Neutrophil (primary cell): ENCODE data around the gene CCDC170.
A peak's percentile ranks its signal among the peaks of the same experiment; 100 is the strongest.
"Not testable (repeated sequence)": the region's sequence is repeated elsewhere in the genome, so short reads cannot be mapped to it uniquely, and the experiment has no call there.

Experiments used
- H3K27ac ChIP-seq: fragments of 200-600 bp; sonication (generic); 2 replicates; pipeline ENCODE4 v1.5.1; 2016; ENCODE audit warnings: mild to moderate bottlenecking, moderate library complexity
- H3K27me3 ChIP-seq: fragments of 200-600 bp; sonication (generic); 2 replicates; pipeline ENCODE4 v1.6.0; 2016; ENCODE audit warnings: mild to moderate bottlenecking
- H3K36me3 ChIP-seq: fragments of 200-600 bp; sonication (generic); 2 replicates; pipeline ENCODE4 v1.5.1; 2017
- H3K4me1 ChIP-seq, 2 experiments: fragments of 200-600 bp in 1 of 2; sonication (generic) in 1 of 2; 1 replicate in 1 of 2; 2 replicates in 1 of 2; pipeline versions ENCODE4 v1.5.1 to v1.6.1; 2013 to 2016; ENCODE audit warnings: low read depth in 1 of 2, low read length in 1 of 2, mild to moderate bottlenecking in 1 of 2, moderate library complexity in 1 of 2; ENCODE audit not compliant: control insufficient read depth in 1 of 2, insufficient read depth in 1 of 2
- H3K4me3 ChIP-seq, 2 experiments: fragments of 200-600 bp in 1 of 2; sonication (generic) in 1 of 2; 1 replicate in 1 of 2; 2 replicates in 1 of 2; pipeline ENCODE4 v1.5.1; 2013 to 2016; ENCODE audit warnings: low read depth in 1 of 2, low read length in 1 of 2, mild to moderate bottlenecking in 1 of 2, moderate library complexity in 1 of 2
- H3K9me3 ChIP-seq: fragments of 200-600 bp; sonication (generic); 2 replicates; pipeline ENCODE4 v1.5.1; 2016
- CTCF ChIP-seq: fragments of 200-600 bp; sonication (generic); IDR thresholded peaks from 2 replicates; pipeline ENCODE4 v1.5.1; 2016; ENCODE audit warnings: antibody characterized with exemption

The CCDC170 gene

GRCh38 chr6:151493804-151494234 lies at the start of gene CCDC170:
Gene CCDC170, plus strand, starts transcription at chr6:151494017. Its CDS starts 112 bp downstream, at chr6:151494129.
- peak within 1 kb of the TSS; percentile 79 to 83 for H3K4me3 ChIP-seq
- peak within 1 kb of the TSS; percentile 85 for H3K27ac ChIP-seq
- peaks cover 13% of the 10 kb centered on the region for H3K27me3 ChIP-seq
- H3K4me1 ChIP-seq = peaks cover 44 to 45% of the 10 kb centered on the region in 2 experiments
- TF ChIP-seq CTCF = no peak
- no peaks in the 10 kb centered on the region for H3K36me3 ChIP-seq
- no peaks in the 10 kb centered on the region for H3K9me3 ChIP-seq

- Histone ChIP-seq H3K27me3 (no peaks in the 10 kb centered on the region), H3K27ac (no peak overlapping the region), H3K36me3 (peaks cover 5% of the 10 kb centered on the region), H3K4me1 (no peaks in the 10 kb centered on the region), H3K4me3 (no peak overlapping the region), H3K9me3 (no peaks in the 10 kb centered on the region)
- no peak for TF ChIP-seq CTCF
Observed at GRCh38 chr6:151445482-151445881, 48.3 kb upstream of the CCDC170 start.

- Histone ChIP-seq H3K27ac (no peak overlapping the region), H3K4me1 (peaks cover 9 to 10% of the 10 kb centered on the region in 2 experiments)
- no peak for TF ChIP-seq CTCF
Observed at GRCh38 chr6:151447237-151447636, 46.6 kb upstream of the CCDC170 start.

GRCh38 chr6:151448623-151449022 lies 45.2 kb upstream of the CCDC170 start:
- H3K4me3 ChIP-seq = no peak overlapping the region
- H3K36me3 ChIP-seq = peaks cover 5% of the 10 kb centered on the region
- peaks cover 18 to 20% of the 10 kb centered on the region in 2 experiments for H3K4me1 ChIP-seq
- TF ChIP-seq CTCF = no peak
- H3K27ac ChIP-seq = no peak overlapping the region
- H3K9me3 ChIP-seq = no peaks in the 10 kb centered on the region
- no peaks in the 10 kb centered on the region for H3K27me3 ChIP-seq

More at GRCh38 chr6:151447237-151447636, 46.6 kb upstream of the CCDC170 start:
- Histone ChIP-seq H3K4me3 (no peak overlapping the region), H3K27me3 (no peaks in the 10 kb centered on the region), H3K36me3 (peaks cover 5% of the 10 kb centered on the region), H3K9me3 (no peaks in the 10 kb centered on the region)

- Histone ChIP-seq H3K27ac (peak overlapping the region; percentile 95), H3K4me3 (peak overlapping the region in 1 of 2 experiments; percentile 91)
Observed at GRCh38 chr6:151450928-151451327, 42.9 kb upstream of the CCDC170 start.

GRCh38 chr6:151451417-151451949 lies 42.3 kb upstream of the CCDC170 start:
- H3K27ac ChIP-seq = peak overlapping the region; percentile 95

More at GRCh38 chr6:151450928-151451327, 42.9 kb upstream of the CCDC170 start:
- peaks cover 25 to 31% of the 10 kb centered on the region in 2 experiments for H3K4me1 ChIP-seq
- not testable (repeated sequence) for H3K27me3 ChIP-seq, H3K36me3 ChIP-seq, H3K9me3 ChIP-seq

More at GRCh38 chr6:151451417-151451949, 42.3 kb upstream of the CCDC170 start:
- Histone ChIP-seq H3K9me3 (no peaks in the 10 kb centered on the region), H3K4me3 (peak overlapping the region; percentile 91 to 96), H3K27me3 (no peaks in the 10 kb centered on the region), H3K4me1 (peaks cover 25 to 31% of the 10 kb centered on the region in 2 experiments), H3K36me3 (no peaks in the 10 kb centered on the region)
- TF ChIP-seq CTCF = no peak
